Thymus (tissue), 11 donors: ENCODE data around the gene IGSF23. TPM values are rescaled to one million over a fixed set of nuclear protein-coding genes. Genes with fewer than 3 reads are reported as not detected.
"Not testable (repeated sequence)": the region's sequence is repeated elsewhere in the genome, so short reads cannot be mapped to it uniquely, and the experiment has no call there.

ENCODE experiments used
- DNase-seq, 9 donors: peaks; one replicate each; pipeline ENCODE4 v3.0.0-alpha.2; 2013; ENCODE audit warnings: low spot score in 9 of 9, low read depth in 6 of 9, missing footprints in 1 of 9
- H3K27ac ChIP-seq, 2 donors: one replicate each; pipeline ENCODE4 v1.5.1; 2013; ENCODE audit warnings: control low read depth in 1 of 2, low read depth in 1 of 2, low read length in 1 of 2, mild to moderate bottlenecking in 1 of 2, moderate library complexity in 1 of 2
- H3K27me3 ChIP-seq, 2 donors: one replicate each; pipeline ENCODE4 v1.5.1; 2013; ENCODE audit warnings: low read length in 1 of 2; ENCODE audit not compliant: control insufficient read depth in 2 of 2, insufficient read depth in 1 of 2
- H3K36me3 ChIP-seq, 2 donors: one replicate each; pipeline ENCODE4 v1.5.1; 2013; ENCODE audit warnings: low read length in 1 of 2, mild to moderate bottlenecking in 1 of 2, moderate library complexity in 1 of 2; ENCODE audit not compliant: control insufficient read depth in 2 of 2, insufficient read depth in 2 of 2
- H3K4me1 ChIP-seq, 2 donors: one replicate each; pipeline ENCODE4 v1.5.1; 2013; ENCODE audit warnings: low read length in 2 of 2; ENCODE audit not compliant: control insufficient read depth in 2 of 2, insufficient read depth in 2 of 2
- H3K4me3 ChIP-seq, 2 donors: one replicate each; pipeline ENCODE4 v1.5.1; 2013; ENCODE audit warnings: low read length in 2 of 2, control low read depth in 1 of 2, mild to moderate bottlenecking in 1 of 2
- H3K9me3 ChIP-seq, 2 donors: one replicate each; pipeline ENCODE4 v1.5.1; 2013; ENCODE audit warnings: low read length in 1 of 2, mild to moderate bottlenecking in 1 of 2; ENCODE audit not compliant: control insufficient read depth in 2 of 2, insufficient read depth in 1 of 2
- WGBS: extraction: QIAGEN DNeasy Blood & Tissue Kit; methylation state at CpG from one replicate; pipeline ENCODE4 v1.1.7; 2013; 5-methylcytosine and 5-hydroxymethylcytosine counted together
- polyA plus RNA-seq: library from polyadenylated mRNA; stranded (reverse); fragments of 200-250 nt; gene quantifications from one replicate; pipeline ENCODE4 v1.2.3, GENCODE V29; 2013
- total RNA-seq: library from RNA; stranded (reverse); fragments of 120-200 nt; gene quantifications from one replicate; pipeline ENCODE4 v1.2.4, GENCODE V29; 2013
- donor health status: healthy.

The IGSF23 gene
- total and polyA plus RNA-seq, 2 donors: 0.05 to 0.14 TPM

- 97% methylated on average over 6 of the region's 6 CpGs for WGBS
- DNase-seq: no peak
- H3K36me3 ChIP-seq: no peaks in the 10 kb centered on the region
- H3K27ac ChIP-seq: no peak overlapping the region
- peaks cover 0 to 2% of the 10 kb centered on the region in 2 donors for H3K27me3 ChIP-seq
- no peak overlapping the region for H3K4me3 ChIP-seq
- no peaks in the 10 kb centered on the region for H3K4me1 ChIP-seq
- no peaks in the 10 kb centered on the region for H3K9me3 ChIP-seq
Observed at GRCh38 chr19:44675521-44675920, 62.2 kb downstream of the IGSF23 start.

- no peak overlapping the region for H3K4me3 ChIP-seq
- no peaks in the 10 kb centered on the region for H3K9me3 ChIP-seq
- no peak overlapping the region for H3K27ac ChIP-seq
- 92% methylated on average over 8 of the region's 8 CpGs for WGBS
- DNase-seq: no peak
- H3K36me3 ChIP-seq: no peaks in the 10 kb centered on the region
- H3K27me3 ChIP-seq: peaks cover 0 to 2% of the 10 kb centered on the region in 2 donors
- H3K4me1 ChIP-seq: no peaks in the 10 kb centered on the region
Observed at GRCh38 chr19:44677019-44677811, 63.9 kb downstream of the IGSF23 start.

- peaks cover 0 to 2% of the 10 kb centered on the region in 2 donors for H3K27me3 ChIP-seq
- H3K4me1 ChIP-seq: peaks cover 0 to 5% of the 10 kb centered on the region in 2 donors
- no peaks in the 10 kb centered on the region for H3K9me3 ChIP-seq
- no peak overlapping the region for H3K27ac ChIP-seq
- no peak overlapping the region for H3K4me3 ChIP-seq
- no peak for DNase-seq
- H3K36me3 ChIP-seq: no peaks in the 10 kb centered on the region
Observed at GRCh38 chr19:44680536-44680935, 67.2 kb downstream of the IGSF23 start.

- H3K27ac ChIP-seq: no peak overlapping the region
- 94% methylated on average over 15 of the region's 15 CpGs for WGBS
- H3K27me3 ChIP-seq: no peaks in the 10 kb centered on the region
- H3K4me1 ChIP-seq: peaks cover 0 to 5% of the 10 kb centered on the region in 2 donors
- DNase-seq: no peak
- no peaks in the 10 kb centered on the region for H3K9me3 ChIP-seq
- H3K4me3 ChIP-seq: no peak overlapping the region
- H3K36me3 ChIP-seq: no peaks in the 10 kb centered on the region
Observed at GRCh38 chr19:44681992-44682790, 68.8 kb downstream of the IGSF23 start.

- Histone ChIP-seq H3K4me3 (no peak overlapping the region), H3K9me3 (no peaks in the 10 kb centered on the region), H3K27ac (no peak overlapping the region), H3K4me1 (peaks cover 0 to 5% of the 10 kb centered on the region in 2 donors), H3K27me3 (no peaks in the 10 kb centered on the region), H3K36me3 (no peaks in the 10 kb centered on the region)
- DNase-seq: no peak
- 92% methylated on average over 2 of the region's 2 CpGs for WGBS
Observed at GRCh38 chr19:44682807-44683206, 69.4 kb downstream of the IGSF23 start.

GRCh38 chr19:44683434-44684210 lies 70.3 kb downstream of the IGSF23 start:
- H3K9me3 ChIP-seq: no peaks in the 10 kb centered on the region
- peaks cover 0 to 5% of the 10 kb centered on the region in 2 donors for H3K4me1 ChIP-seq
- no peaks in the 10 kb centered on the region for H3K36me3 ChIP-seq
- WGBS: 78% methylated on average over 9 of the region's 9 CpGs
- no peak for DNase-seq
- no peaks in the 10 kb centered on the region for H3K27me3 ChIP-seq
- no peak overlapping the region for H3K27ac ChIP-seq
- no peak overlapping the region for H3K4me3 ChIP-seq

- 95% methylated on average over 3 of the region's 3 CpGs for WGBS
- DNase-seq, H3K4me3 ChIP-seq, H3K4me1 ChIP-seq, H3K27me3 ChIP-seq, H3K36me3 ChIP-seq, H3K27ac ChIP-seq, H3K9me3 ChIP-seq: not testable (repeated sequence)
Observed at GRCh38 chr19:44684396-44684795, 71.0 kb downstream of the IGSF23 start.

- Histone ChIP-seq H3K4me1 (peaks cover 0 to 5% of the 10 kb centered on the region in 2 donors), H3K9me3 (no peaks in the 10 kb centered on the region), H3K27ac (no peak overlapping the region), H3K36me3 (no peaks in the 10 kb centered on the region), H3K4me3 (no peak overlapping the region), H3K27me3 (no peaks in the 10 kb centered on the region)
- 50% methylated on average over 25 of the region's 25 CpGs for WGBS
- DNase-seq: peak in 1 of 9 donors; percentile 29
Observed at GRCh38 chr19:44684892-44685863, 71.8 kb downstream of the IGSF23 start.
